GM19099 (cell line): ENCODE data around the gene XRRA1.

Source experiments
- POLR2A ChIP-seq: IDR thresholded peaks from 3 replicates; pipeline ENCODE4 v1.6.1; 2011; ENCODE audit warnings: low read depth; ENCODE audit not compliant: insufficient read length; ENCODE audit errors: extremely low read depth

XRRA1 gene

GRCh38 chr11:74956397-74957015 is 7.6 kb upstream of the XRRA1 start:
- TF ChIP-seq POLR2A = no peak

DNA sequence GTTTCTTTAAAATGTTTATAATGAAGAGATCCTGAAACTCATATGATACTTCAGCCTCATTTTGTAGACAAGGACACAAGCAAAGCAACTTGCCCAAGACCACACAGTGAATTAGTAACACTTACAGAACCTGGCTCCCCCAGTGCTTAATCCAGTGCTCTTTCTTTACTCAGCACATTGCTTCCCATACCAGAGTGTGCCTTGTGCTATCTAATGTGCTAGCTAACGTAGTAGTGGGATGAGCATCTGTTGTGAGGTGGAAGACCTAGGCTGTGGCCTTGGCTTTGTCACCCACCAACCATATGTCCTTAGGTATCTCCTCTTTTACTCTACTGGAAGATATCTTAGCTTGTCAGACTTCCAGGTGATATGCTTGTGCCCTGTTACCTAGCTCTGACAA is 5.3 kb upstream of the XRRA1 start:
- no peak for TF ChIP-seq POLR2A

- no peak for TF ChIP-seq POLR2A
Observed at GRCh38 chr11:74953451-74953850, 4.6 kb upstream of the XRRA1 start.

DNA sequence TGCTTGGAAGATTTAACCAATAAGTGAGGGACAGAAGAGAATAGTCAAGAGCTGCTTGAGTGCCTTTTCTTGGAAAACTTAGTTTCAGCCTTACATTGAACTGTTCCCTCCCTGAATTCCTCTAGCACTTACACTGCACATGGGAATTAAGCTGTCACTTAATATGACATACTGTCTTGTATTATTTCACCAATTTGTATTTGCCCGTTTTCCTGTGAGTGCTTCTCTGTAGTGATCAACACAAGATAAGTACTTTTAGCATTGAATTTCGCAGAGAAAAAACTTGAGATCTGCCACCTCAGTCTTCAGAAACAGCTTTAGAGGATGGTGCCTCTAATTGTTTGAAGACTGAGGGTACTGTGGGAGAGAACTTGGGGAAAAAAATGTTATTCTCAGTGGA is 3.9 kb upstream of the XRRA1 start:
- no peak for TF ChIP-seq POLR2A

GRCh38 chr11:74951226-74951625 is 2.3 kb upstream of the XRRA1 start:
- no peak for TF ChIP-seq POLR2A

GRCh38 chr11:74950374-74950969 is 1.6 kb upstream of the XRRA1 start:
- no peak for TF ChIP-seq POLR2A

- no peak for TF ChIP-seq POLR2A
Observed at GRCh38 chr11:74949753-74950137, 854 bp upstream of the XRRA1 start.

DNA sequence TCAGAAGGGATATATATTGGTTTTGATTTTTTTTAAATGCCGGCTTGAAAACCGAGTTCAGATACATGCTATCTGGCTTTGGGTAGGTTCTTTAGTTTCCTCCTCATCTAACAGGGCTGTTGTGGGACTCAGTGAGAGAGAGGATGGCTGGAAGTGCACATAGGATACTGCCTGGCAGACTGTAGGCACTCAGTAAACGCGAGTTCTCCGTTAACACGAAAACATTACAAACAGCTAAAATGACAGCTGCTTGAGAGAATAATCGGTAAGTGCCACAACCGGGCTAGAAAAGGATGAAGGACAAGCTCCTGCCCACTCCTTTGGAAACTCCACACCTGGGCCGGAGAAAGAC is 369 bp downstream of the XRRA1 start:
- no peak for TF ChIP-seq POLR2A

- TF ChIP-seq POLR2A = no peak
Observed at GRCh38 chr11:74942073-74942759, 6.7 kb downstream of the XRRA1 start.

DNA sequence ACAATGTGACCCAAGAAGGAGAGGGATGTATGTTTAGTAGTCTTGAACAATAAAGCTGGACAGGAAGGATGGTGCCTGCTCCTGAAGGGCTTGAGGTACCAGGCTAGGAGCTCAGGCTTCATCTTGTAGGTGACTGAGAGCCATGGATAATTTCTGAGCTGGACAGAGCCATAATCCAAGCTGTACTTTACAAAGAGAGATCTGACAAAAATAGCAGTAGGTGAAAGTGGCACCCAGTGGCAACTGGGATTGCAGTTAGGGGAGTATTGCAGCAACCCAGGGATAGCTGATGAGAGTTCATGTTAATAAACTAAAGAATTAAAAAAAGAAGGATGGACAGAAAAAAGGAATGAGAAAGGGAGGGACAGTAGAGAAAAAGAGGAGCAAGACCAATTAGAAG is 7.4 kb downstream of the XRRA1 start:
- no peak for TF ChIP-seq POLR2A

DNA sequence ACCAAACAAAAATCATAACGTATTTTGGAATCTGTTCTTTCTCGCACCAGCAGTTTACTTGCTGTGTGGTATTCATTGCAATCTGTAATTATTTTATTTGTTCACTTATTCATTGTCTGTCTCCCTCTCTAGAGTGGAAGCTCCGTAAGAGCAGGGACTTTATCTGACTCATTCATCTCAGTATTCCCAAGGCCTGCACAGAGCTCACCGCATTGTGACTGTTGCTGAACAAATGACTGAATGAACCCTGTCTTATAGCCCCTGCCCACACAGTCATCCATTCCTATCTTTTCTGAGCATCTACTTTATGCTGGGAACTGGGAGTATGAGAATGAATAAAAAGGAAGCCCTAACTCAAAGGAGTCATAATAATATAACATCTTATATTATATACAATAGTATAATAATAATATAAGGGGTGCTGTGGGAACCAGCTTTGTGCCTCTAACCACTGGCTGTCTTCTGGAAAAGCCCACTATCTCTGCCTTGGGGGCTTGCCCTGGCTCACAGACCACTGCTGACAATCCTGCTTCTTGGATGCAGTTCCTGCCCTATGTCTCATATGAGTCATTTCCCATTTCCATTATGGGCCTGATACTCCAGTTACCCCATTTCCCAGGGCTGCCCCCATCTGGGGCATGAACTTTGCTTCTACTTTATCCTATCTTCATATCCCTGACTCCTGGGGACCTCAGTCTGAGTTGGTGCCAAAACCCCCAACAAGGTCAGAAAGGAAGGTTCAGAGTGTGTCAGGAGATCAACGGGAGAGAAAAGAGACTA is 11.0 kb downstream of the XRRA1 start:
- no peak for TF ChIP-seq POLR2A

DNA sequence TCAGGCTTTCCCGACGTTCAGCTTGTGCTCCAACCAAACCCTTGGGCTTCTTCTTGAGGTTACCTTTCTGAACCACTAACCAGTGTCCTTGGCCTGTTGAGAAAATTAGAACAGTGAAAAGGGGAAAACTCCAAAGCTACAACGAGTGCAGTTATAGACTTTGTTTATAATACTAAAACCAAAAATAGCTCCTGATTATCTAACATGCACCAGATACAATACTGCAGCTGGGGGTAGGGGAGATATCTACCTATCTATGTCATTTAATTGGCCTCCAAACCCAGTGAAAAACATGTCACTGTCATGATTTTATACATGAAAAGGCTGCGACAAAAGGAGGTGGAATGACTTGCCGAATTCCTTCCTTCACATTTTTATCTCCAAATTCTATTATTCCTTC is 11.9 kb downstream of the XRRA1 start:
- no peak for TF ChIP-seq POLR2A

GRCh38 chr11:74936087-74936486 is 12.8 kb downstream of the XRRA1 start:
- no peak for TF ChIP-seq POLR2A

- TF ChIP-seq POLR2A = no peak
Observed at GRCh38 chr11:74935285-74935684, 13.6 kb downstream of the XRRA1 start.

DNA sequence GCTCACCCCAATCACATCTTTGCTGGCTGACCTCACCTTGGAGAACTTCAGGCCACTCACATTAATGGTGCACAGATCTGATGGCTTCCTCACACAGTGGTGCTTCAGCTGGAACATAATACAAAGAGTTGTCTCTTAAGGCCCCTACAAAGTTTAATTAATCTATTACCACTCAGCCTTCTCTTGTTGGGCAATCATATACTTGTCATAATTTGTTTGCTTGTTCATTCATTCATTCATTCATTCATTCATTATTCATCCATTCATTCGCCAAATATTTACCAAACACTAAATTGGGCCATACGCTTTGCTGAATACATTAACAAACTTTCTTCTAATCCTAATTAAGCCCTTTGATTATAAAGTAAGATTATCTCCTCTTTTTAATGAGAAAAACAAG is 15.1 kb downstream of the XRRA1 start:
- no peak for TF ChIP-seq POLR2A

DNA sequence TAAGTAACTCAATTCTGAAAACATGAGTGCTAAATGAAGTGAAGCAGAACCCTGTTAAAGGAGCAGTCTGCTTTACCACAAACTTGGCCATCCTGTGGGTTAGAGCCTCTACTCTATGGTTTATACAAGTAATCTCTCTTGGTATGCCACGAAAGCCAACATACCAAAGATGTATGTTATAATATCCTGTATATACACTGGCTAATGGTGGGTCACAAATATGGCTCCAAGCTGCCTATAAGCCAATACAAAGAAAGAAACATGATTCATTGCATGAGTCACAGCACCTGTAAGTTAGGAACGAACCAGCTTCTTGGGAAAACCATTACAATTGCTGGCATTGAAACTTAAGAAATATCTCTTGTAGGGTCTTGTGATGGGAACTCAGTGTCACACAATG is 16.1 kb downstream of the XRRA1 start:
- TF ChIP-seq POLR2A = no peak

GRCh38 chr11:74932169-74932568 is 16.7 kb downstream of the XRRA1 start:
- TF ChIP-seq POLR2A = no peak
